Peyer's patch (tissue), 4 donors: ENCODE data around the gene SRPK2. TPM values are rescaled to one million over a fixed set of nuclear protein-coding genes. Genes with fewer than 3 reads are reported as not detected.

Source experiments
- DNase-seq, 3 donors: peaks; one replicate each; pipeline ENCODE4 v3.0.0-alpha.2; 2017 to 2019
- H3K27ac ChIP-seq, 4 donors: fragments of 200-600 bp; sonication (generic); one replicate each; pipeline ENCODE4 v1.5.1; 2016 to 2019
- H3K27me3 ChIP-seq, 2 donors: fragments of 200-600 bp; sonication (generic); one replicate each; pipeline ENCODE4 v1.5.1; 2019
- H3K36me3 ChIP-seq, 3 donors: fragments of 200-600 bp; sonication (generic); one replicate each; pipeline ENCODE4 v1.5.1; 2016 to 2019
- H3K4me1 ChIP-seq, 4 donors: fragments of 200-600 bp; sonication (generic); one replicate each; pipeline ENCODE4 v1.5.1; 2016 to 2019
- H3K4me3 ChIP-seq, 4 donors: fragments of 200-600 bp; sonication (generic); 1 replicate in 3 of 4; 2 replicates in 1 of 4; pipeline ENCODE4 v1.5.1; 2016 to 2019; ENCODE audit warnings: mild to moderate bottlenecking in 1 of 4
- H3K9me3 ChIP-seq, 4 donors: fragments of 200-600 bp; sonication (generic); one replicate each; pipeline ENCODE4 v1.5.1; 2016 to 2019; ENCODE audit warnings: mild to moderate bottlenecking in 1 of 4
- POLR2A ChIP-seq, 2 donors: fragments of 450-650 bp; IDR thresholded peaks; one replicate each; pipeline ENCODE4 v1.5.1; 2017; ENCODE audit warnings: antibody characterized with exemption in 2 of 2, mild to moderate bottlenecking in 2 of 2, moderate library complexity in 2 of 2
- total RNA-seq, 4 donors: library from RNA; depleted of rRNA; stranded (reverse); fragments of >200 nt; gene quantifications; one replicate each; pipeline ENCODE4 v1.1.0, GENCODE V29; 2016
- TF ChIP-seq, protein P1 (sequence below), 6 experiments: fragments of 450-650 bp in 4 of 6; fragments of 200-600 bp in 2 of 6; sonication (generic) in 1 of 6; IDR thresholded peaks; one replicate each; pipeline ENCODE4 v1.5.1; 2017 to 2019; ENCODE audit warnings: antibody characterized with exemption in 6 of 6, mild to moderate bottlenecking in 3 of 6, moderate library complexity in 1 of 6

The SRPK2 gene
- total RNA-seq, 4 donors from 2014 or later, result 25.7 to 96.6 (median 33.6) TPM

DNA sequence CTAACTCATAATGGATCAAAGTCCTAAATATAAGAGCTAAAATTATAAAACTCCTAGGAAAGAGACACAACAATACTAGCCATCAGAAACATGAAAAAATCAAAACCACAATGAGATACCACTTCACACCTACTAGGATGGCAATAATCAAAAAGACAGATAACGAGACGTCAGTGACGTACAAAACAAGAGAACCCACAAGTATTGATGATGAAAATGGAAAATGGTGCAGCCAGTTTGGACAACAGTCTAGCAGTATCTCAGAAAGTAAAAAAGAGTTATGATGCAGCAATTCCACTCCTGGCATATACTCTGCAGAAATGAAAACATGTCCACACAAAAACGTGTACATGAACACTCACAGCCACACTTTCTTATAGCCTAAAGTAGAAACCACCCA is 173.5 kb downstream of the SRPK2 start:
- Histone ChIP-seq H3K27ac (no peak overlapping the region), H3K36me3 (no peaks in the 10 kb centered on the region), H3K4me3 (no peak overlapping the region), H3K4me1 (peaks cover 0 to 10% (median 4%) of the 10 kb centered on the region in 4 donors), H3K9me3 (no peaks in the 10 kb centered on the region), H3K27me3 (no peaks in the 10 kb centered on the region)
- no peak for TF ChIP-seq POLR2A (IDR thresholded peaks at IDR 0.05)
- TF ChIP-seq, protein P1, sequence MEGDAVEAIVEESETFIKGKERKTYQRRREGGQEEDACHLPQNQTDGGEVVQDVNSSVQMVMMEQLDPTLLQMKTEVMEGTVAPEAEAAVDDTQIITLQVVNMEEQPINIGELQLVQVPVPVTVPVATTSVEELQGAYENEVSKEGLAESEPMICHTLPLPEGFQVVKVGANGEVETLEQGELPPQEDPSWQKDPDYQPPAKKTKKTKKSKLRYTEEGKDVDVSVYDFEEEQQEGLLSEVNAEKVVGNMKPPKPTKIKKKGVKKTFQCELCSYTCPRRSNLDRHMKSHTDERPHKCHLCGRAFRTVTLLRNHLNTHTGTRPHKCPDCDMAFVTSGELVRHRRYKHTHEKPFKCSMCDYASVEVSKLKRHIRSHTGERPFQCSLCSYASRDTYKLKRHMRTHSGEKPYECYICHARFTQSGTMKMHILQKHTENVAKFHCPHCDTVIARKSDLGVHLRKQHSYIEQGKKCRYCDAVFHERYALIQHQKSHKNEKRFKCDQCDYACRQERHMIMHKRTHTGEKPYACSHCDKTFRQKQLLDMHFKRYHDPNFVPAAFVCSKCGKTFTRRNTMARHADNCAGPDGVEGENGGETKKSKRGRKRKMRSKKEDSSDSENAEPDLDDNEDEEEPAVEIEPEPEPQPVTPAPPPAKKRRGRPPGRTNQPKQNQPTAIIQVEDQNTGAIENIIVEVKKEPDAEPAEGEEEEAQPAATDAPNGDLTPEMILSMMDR (IDR thresholded peaks at IDR 0.05), result no peak
- no peak for DNase-seq

DNA sequence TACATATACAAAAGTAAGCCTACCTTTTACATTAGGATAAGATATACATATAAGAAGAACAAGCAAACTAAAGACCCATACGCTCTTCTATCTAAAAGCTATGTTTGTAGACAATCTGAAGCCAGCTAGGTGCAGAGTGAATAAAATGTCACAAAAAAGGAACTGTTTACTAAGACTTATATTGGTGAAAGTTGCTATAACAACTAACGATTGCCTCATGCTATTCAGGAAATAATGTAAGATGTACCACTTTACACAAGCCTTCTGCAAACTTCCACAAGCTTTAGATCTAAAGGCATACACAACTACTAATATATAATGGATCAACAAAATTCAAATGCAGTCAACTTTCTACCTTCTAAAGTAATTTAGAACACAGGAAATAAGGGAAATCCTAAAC is 175.1 kb downstream of the SRPK2 start:
- Histone ChIP-seq H3K27ac (no peak overlapping the region), H3K4me3 (no peak overlapping the region), H3K36me3 (no peaks in the 10 kb centered on the region), H3K4me1 (peaks cover 0 to 15% (median 6%) of the 10 kb centered on the region in 4 donors), H3K27me3 (no peaks in the 10 kb centered on the region), H3K9me3 (no peaks in the 10 kb centered on the region)
- TF ChIP-seq, protein P1 (IDR thresholded peaks at IDR 0.05), result no peak
- TF ChIP-seq POLR2A (IDR thresholded peaks at IDR 0.05), result no peak
- DNase-seq, result no peak

- H3K4me3 ChIP-seq, result no peak overlapping the region
- no peak overlapping the region for H3K27ac ChIP-seq
- no peaks in the 10 kb centered on the region for H3K36me3 ChIP-seq
- H3K27me3 ChIP-seq, result no peaks in the 10 kb centered on the region
- no peaks in the 10 kb centered on the region for H3K9me3 ChIP-seq
- TF ChIP-seq POLR2A (IDR thresholded peaks at IDR 0.05), result no peak
- TF ChIP-seq, protein P1 (IDR thresholded peaks at IDR 0.05), result no peak
- DNase-seq, result no peak
- H3K4me1 ChIP-seq, result peaks cover 0 to 15% (median 6%) of the 10 kb centered on the region in 4 donors
Observed at GRCh38 chr7:105212212-105212611, 176.5 kb downstream of the SRPK2 start.

GRCh38 chr7:105210721-105211205 is 178.0 kb downstream of the SRPK2 start:
- Histone ChIP-seq H3K27me3 (no peaks in the 10 kb centered on the region), H3K27ac (peak overlapping the region in 2 of 4 donors; percentile 8 to 16), H3K4me1 (peaks cover 0 to 15% (median 6%) of the 10 kb centered on the region in 4 donors), H3K4me3 (no peak overlapping the region), H3K9me3 (no peaks in the 10 kb centered on the region), H3K36me3 (no peaks in the 10 kb centered on the region)
- peak in 1 of 3 donors; percentile 28 for DNase-seq
- TF ChIP-seq, protein P1 (IDR thresholded peaks at IDR 0.05), result no peak
- no peak for TF ChIP-seq POLR2A (IDR thresholded peaks at IDR 0.05)

DNA sequence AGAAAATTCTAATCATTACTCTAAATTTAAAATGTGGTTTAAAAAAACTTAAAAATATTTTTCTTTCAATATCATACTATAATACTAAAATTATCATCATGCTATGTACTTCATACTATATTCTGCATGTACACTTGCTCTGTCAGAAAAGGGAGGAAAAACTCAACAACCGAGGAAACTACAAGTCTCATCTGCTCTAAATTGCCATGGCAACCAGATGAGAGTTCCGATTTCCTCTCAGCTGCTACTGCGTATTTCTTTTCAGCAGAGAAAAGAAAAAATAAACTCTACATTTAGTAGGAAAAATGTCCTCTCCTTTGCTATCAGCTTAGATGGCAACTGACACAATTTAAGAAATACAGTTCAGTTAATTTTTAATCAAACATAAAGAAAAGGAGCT is 178.9 kb downstream of the SRPK2 start:
- DNase-seq, result no peak
- Histone ChIP-seq H3K27me3 (no peaks in the 10 kb centered on the region), H3K4me1 (peaks cover 0 to 15% (median 6%) of the 10 kb centered on the region in 4 donors), H3K27ac (no peak overlapping the region), H3K4me3 (no peak overlapping the region), H3K36me3 (no peaks in the 10 kb centered on the region), H3K9me3 (no peaks in the 10 kb centered on the region)
- TF ChIP-seq, protein P1 (IDR thresholded peaks at IDR 0.05), result no peak
- no peak for TF ChIP-seq POLR2A (IDR thresholded peaks at IDR 0.05)

- Histone ChIP-seq H3K4me3 (no peak overlapping the region), H3K27me3 (no peaks in the 10 kb centered on the region), H3K27ac (no peak overlapping the region), H3K9me3 (no peaks in the 10 kb centered on the region), H3K4me1 (peaks cover 0 to 15% (median 6%) of the 10 kb centered on the region in 4 donors), H3K36me3 (no peaks in the 10 kb centered on the region)
- DNase-seq, result no peak
- no peak for TF ChIP-seq POLR2A (IDR thresholded peaks at IDR 0.05)
- TF ChIP-seq, protein P1 (IDR thresholded peaks at IDR 0.05), result no peak
Observed at GRCh38 chr7:105209433-105209832, 179.3 kb downstream of the SRPK2 start.
